ENCODE results near the gene TTC39C.

- TF ChIP-seq CTCF (IDR thresholded peaks at IDR 0.05): no peak
- TF ChIP-seq ZFX (IDR thresholded peaks at IDR 0.05; ENCODE audit: borderline replicate concordance): no peak
Observed at GRCh38 chr18:24060644-24061043, 46.1 kb downstream of the TTC39C start.

Measured in 22Rv1 (cell line).